Natural killer cell (primary cell): ENCODE data around the gene ZNF503. TPM values are rescaled to one million over a fixed set of nuclear protein-coding genes. Genes with fewer than 3 reads are reported as not detected.

Experiments
- ATAC-seq, 3 donors: fragments of 150-1000 bp in 2 of 3; fragments of 200-7000 bp in 1 of 3; cut with Tn5 transposase; 1 replicate in 1 of 3; 2 replicates in 2 of 3; pipeline ENCODE4 v1.10.0; 2021; ENCODE audit warnings: mild to moderate bottlenecking in 2 of 3, moderate library complexity in 2 of 3
- DNase-seq, 2 donors: peaks; one replicate each; pipeline versions ENCODE4 v3.0.0 to v3.0.0-alpha.2; 2013 to 2021; ENCODE audit warnings: mixed read lengths in 1 of 2
- H3K27ac ChIP-seq: one replicate; pipeline ENCODE4 v1.5.1; 2013; ENCODE audit warnings: mild to moderate bottlenecking, low read length
- H3K27me3 ChIP-seq: one replicate; pipeline ENCODE4 v1.6.1; 2013; ENCODE audit warnings: low read length; ENCODE audit not compliant: control insufficient read depth, insufficient read depth
- H3K36me3 ChIP-seq: one replicate; pipeline ENCODE4 v1.6.1; 2013; ENCODE audit warnings: low read length; ENCODE audit not compliant: control insufficient read depth, insufficient read depth
- H3K4me1 ChIP-seq: one replicate; pipeline ENCODE4 v1.6.1; 2013; ENCODE audit warnings: low read length; ENCODE audit not compliant: control insufficient read depth, insufficient read depth
- H3K4me3 ChIP-seq: one replicate; pipeline ENCODE4 v1.5.1; 2013; ENCODE audit warnings: low read length
- H3K9me3 ChIP-seq: one replicate; pipeline ENCODE4 v1.6.1; 2013; ENCODE audit warnings: low read length; ENCODE audit not compliant: control insufficient read depth, insufficient read depth
- H3K27ac Mint-ChIP-seq, 2 donors: one replicate each; pipeline ENCODE4 v1.8.0; 2022; ENCODE audit warnings: mild to moderate bottlenecking in 2 of 2, mixed read lengths in 2 of 2, moderate library complexity in 1 of 2
- H3K27me3 Mint-ChIP-seq, 2 donors: one replicate each; pipeline ENCODE4 v1.8.0; 2022; ENCODE audit warnings: low read depth in 2 of 2, mixed read lengths in 2 of 2
- H3K36me3 Mint-ChIP-seq: one replicate; pipeline ENCODE4 v1.8.0; 2022; ENCODE audit warnings: mixed read lengths
- H3K4me1 Mint-ChIP-seq, 2 donors: one replicate each; pipeline ENCODE4 v1.8.0; 2022; ENCODE audit warnings: mixed read lengths in 2 of 2
- H3K4me3 Mint-ChIP-seq: one replicate; pipeline ENCODE4 v1.8.0; 2022; ENCODE audit warnings: mild to moderate bottlenecking, moderate library complexity, mixed read lengths
- H3K9me3 Mint-ChIP-seq, 2 donors: one replicate each; pipeline ENCODE4 v1.8.0; 2022; ENCODE audit warnings: mixed read lengths in 2 of 2
- CTCF ChIP-seq: fragments of 200-600 bp; IDR thresholded peaks from one replicate; pipeline ENCODE4 v1.8.0; 2022; ENCODE audit warnings: antibody characterized with exemption
- WGBS: methylation state at CpG from one replicate; pipeline ENCODE4 v1.1.7; 2013; ENCODE audit warnings: missing lambda C conversion rate; ENCODE audit not compliant: insufficient coverage; 5-methylcytosine and 5-hydroxymethylcytosine counted together
- intact Hi-C: fragments of 100-400 bp; cut with micrococcal nuclease; formaldehyde crosslinking; loops from one replicate; pipeline ENCODE4 v1.14.2; 2022
- total RNA-seq, 4 donors: library from RNA; stranded (reverse); fragments of 120-200 nt in 1 of 4; gene quantifications; one replicate each; pipeline versions ENCODE4 v1.2.3 to v1.2.4, GENCODE V29; 2013 to 2022

The ZNF503 gene
- total RNA-seq, 3 donors from 2014 or later (not counting 1 experiment from before 2014, with no cell fraction given): 0.27 to 1.2 (median 0.73) TPM

- no peak for ATAC-seq
- no peak overlapping the region for H3K4me3 ChIP-seq
- Mint-ChIP-seq H3K36me3 (no peaks in the 10 kb centered on the region), H3K9me3 (no peaks in the 10 kb centered on the region), H3K4me1 (no peaks in the 10 kb centered on the region), H3K27me3 (peaks cover 11 to 14% of the 10 kb centered on the region in 2 donors), H3K27ac (no peak overlapping the region), H3K4me3 (no peak overlapping the region)
- no peak for TF ChIP-seq CTCF
- 96% methylated on average over 6 of the region's 6 CpGs for WGBS
- no peak overlapping the region for H3K27ac ChIP-seq
- H3K9me3 ChIP-seq: no peaks in the 10 kb centered on the region
- DNase-seq: no peak
- no peaks in the 10 kb centered on the region for H3K4me1 ChIP-seq
- intact Hi-C loops: no loop called here
- H3K36me3 ChIP-seq: no peaks in the 10 kb centered on the region
- H3K27me3 ChIP-seq: no peaks in the 10 kb centered on the region
These were observed 45.1 kb downstream of the ZNF503 start for GRCh38 chr10:75356484-75356883.

DNA sequence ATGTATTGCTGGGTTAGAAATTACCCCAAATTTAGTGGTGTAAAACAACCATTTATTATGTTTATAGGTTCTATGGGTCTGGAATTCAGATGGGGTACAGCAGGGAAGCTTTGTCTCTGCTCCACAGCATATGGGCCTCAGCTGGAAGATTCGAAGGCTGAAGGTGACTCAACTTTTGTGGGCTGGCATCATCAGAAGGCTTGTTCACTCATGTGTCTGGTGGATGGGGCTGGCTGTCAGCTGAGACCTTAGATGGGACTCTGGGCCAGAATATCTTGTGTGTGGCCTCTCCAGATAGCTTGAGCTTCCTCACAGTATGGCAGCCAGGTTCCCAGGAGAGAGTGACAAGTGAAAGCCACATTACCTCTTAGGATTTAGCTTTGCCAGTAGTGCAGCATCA lies 45.9 kb downstream of the ZNF503 start:
- Mint-ChIP-seq H3K4me1 (no peaks in the 10 kb centered on the region), H3K4me3 (no peak overlapping the region), H3K36me3 (no peaks in the 10 kb centered on the region), H3K9me3 (no peaks in the 10 kb centered on the region), H3K27ac (no peak overlapping the region), H3K27me3 (peaks cover 11 to 15% of the 10 kb centered on the region in 2 donors)
- H3K27ac ChIP-seq: no peak overlapping the region
- H3K4me3 ChIP-seq: no peak overlapping the region
- intact Hi-C loops: no loop called here
- DNase-seq: no peak
- H3K27me3 ChIP-seq: no peaks in the 10 kb centered on the region
- H3K36me3 ChIP-seq: no peaks in the 10 kb centered on the region
- H3K4me1 ChIP-seq: no peaks in the 10 kb centered on the region
- no peaks in the 10 kb centered on the region for H3K9me3 ChIP-seq
- TF ChIP-seq CTCF: no peak
- 83% methylated on average over 1 of the region's 1 CpG for WGBS
- ATAC-seq: no peak

GRCh38 chr10:75353183-75353582 lies 48.4 kb downstream of the ZNF503 start:
- no peaks in the 10 kb centered on the region for H3K9me3 Mint-ChIP-seq

More at GRCh38 chr10:75353183-75353582, 48.4 kb downstream of the ZNF503 start:
- no peak for DNase-seq
- no peak overlapping the region for H3K27ac ChIP-seq
- 73% methylated on average over 7 of the region's 7 CpGs for WGBS
- no peak overlapping the region for H3K4me3 Mint-ChIP-seq
- no peaks in the 10 kb centered on the region for H3K36me3 Mint-ChIP-seq
- intact Hi-C loops: no loop called here
- H3K27ac Mint-ChIP-seq: no peak overlapping the region
- no peak for TF ChIP-seq CTCF
- H3K27me3 ChIP-seq: no peaks in the 10 kb centered on the region
- H3K9me3 ChIP-seq: no peaks in the 10 kb centered on the region
- H3K4me1 ChIP-seq: no peaks in the 10 kb centered on the region
- no peaks in the 10 kb centered on the region for H3K4me1 Mint-ChIP-seq
- H3K4me3 ChIP-seq: no peak overlapping the region
- H3K27me3 Mint-ChIP-seq: peaks cover 11 to 12% of the 10 kb centered on the region in 2 donors
- ATAC-seq: no peak
- no peaks in the 10 kb centered on the region for H3K36me3 ChIP-seq
